Activated CD8-positive, alpha-beta memory T cell treated with anti-CD3 and anti-CD28 coated beads, Interleukin-2, amount 50 U/mL, for 4 hours (primary cell): ENCODE results near the gene SPATA13.
"Not testable (repeated sequence)": the region's sequence is repeated elsewhere in the genome, so short reads cannot be mapped to it uniquely, and the experiment has no call there.

Source experiments
- DNase-seq: peaks from one replicate; pipeline ENCODE4 v3.0.0-alpha.2; 2020

SPATA13 gene

DNA sequence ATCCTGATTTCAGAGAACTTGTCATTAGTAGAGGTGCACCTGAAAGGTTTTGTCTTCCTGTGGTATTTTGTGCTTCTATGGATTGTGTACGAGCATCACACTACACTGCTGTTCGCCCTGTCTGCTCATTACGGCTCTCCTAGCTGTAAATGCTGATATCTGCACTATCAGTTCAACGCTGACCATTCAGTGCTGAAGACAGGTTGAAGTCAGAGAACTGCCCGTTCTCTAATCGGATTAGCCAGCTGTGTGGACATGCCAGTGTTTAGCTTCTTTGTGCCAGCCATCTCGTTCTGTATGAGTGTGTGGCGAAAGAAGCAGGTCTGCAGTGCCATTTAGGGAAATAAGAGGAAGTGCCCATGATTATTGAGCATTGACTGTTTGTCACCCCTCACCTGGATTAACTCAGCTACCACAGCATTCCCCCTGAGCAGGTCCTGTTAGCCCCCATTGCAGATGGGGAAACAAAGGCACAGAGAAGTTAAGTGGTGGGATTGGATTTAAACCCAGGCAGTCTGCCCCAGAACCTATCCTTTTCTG is 127.3 kb downstream of the SPATA13 start:
- no peak for DNase-seq

DNA sequence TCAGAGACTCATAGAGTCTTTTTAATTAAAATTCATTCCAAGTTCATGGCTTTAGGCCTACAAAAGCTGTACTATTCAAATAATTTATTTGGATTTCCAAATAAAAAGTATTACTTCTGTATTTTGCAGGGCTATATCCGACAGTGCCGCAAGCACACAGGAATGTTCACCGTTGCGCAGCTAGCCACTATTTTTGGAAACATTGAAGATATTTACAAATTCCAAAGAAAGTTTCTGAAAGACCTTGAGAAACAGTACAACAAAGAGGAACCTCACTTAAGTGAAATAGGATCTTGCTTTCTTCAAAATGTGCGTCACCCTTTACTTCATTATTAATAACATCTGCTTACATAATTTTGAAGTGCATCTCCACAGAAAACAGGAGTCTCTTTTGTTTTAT is 128.3 kb downstream of the SPATA13 start:
- no peak for DNase-seq

DNA sequence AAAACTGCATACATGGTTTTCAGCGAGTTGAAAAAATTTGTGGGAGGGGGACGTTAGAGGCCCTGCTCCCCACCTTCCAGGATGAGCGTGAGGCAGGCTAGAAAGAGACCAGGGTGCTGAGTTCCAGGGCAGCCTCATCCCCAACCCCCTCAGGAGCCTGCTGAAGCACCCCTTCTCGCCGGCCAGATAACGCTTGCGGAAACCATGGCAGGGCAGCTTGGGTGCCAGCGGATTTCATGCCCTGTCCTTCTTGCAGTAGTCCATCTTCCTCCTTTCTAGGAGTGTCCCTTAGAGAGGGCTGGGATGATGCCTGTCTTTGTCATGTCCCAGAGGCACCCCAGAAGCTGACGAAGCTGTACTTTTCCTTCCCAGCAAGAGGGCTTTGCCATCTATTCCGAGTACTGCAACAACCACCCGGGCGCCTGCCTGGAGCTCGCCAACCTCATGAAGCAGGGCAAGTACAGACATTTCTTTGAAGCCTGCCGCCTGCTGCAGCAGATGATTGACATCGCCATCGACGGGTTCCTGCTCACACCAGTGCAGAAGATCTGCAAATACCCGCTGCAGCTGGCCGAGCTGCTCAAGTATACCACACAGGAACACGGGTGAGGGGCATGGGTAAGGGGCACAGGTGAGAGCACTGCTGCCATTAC is 129.9 kb downstream of the SPATA13 start:
- DNase-seq = no peak

- no peak for DNase-seq
These were observed 132.0 kb downstream of the SPATA13 start for GRCh38 chr13:24292481-24292880.

DNA sequence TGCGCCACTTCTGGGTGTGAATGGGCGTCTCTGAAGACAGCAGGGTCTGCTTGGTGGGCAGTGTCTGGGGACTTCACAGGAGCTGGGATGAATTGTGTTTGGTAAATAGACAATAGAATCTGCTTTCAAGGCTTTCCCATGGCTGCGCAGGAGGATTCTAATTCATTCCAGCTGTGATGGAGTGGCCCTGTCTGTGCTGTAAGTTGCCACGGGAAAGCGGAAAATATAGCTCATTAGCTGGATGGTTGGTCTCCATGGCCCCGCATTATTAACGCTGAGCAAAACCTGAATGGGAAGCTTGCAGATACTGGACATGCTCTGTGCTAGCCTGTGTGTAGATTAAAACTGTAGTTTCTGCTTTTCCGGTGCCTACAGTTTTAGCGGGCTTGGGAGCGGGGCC is 133.2 kb downstream of the SPATA13 start:
- DNase-seq = no peak

DNA sequence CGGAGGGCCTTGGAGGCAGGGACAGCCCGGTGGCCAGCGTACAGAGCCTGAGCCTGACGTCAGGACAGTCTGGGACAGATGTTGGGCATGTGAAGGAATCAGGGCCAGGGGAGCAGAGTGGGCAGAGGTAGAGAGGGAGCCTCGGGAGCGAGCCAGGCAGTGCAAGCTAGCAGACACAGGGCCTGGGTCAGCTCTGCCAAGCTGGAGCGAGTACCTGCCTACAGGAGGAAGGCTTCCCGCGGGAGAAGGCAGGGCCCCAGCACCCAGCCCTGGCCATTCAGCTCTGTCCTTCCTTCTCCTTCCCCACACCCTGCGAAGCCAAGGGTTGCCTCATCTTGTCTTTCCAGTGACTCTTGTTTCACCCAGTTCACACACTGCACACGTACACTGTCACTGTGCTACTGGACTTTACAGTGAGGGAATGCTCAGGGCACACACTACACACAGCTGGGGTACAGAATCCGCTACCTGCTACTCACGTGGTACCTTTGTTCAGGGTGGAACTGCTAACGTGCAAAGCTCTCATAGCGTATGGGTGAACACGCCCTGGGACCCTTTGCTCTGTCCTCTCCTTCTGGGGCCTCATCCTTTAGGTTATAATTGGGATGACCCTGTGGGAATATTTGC is 139.1 kb downstream of the SPATA13 start:
- DNase-seq = no peak

- DNase-seq = no peak
These were observed 140.9 kb downstream of the SPATA13 start for GRCh38 chr13:24301434-24301833.

DNA sequence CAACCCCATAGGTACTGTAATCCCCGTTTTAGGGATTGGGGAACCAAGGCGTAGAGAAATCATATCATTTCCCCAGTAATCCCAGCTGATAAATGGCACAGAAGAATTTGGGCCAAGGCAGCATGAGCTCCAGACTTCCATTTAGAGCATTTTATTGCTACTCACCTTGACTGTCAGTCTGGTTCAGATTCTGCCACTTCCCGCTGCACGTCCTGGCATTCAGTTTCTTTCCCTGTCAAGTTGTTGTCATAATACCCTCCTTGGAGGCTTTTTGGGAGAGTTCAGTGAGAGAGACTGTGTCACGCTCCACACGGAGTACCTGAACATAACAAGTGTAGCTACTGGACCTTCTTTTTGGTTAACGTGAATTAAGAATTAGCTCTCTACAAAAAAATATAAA is 141.4 kb downstream of the SPATA13 start:
- DNase-seq = no peak

- DNase-seq = no peak
These were observed 144.1 kb downstream of the SPATA13 start for GRCh38 chr13:24304620-24305019.

- DNase-seq = no peak
These were observed 146.1 kb downstream of the SPATA13 start for GRCh38 chr13:24306632-24307031.

DNA sequence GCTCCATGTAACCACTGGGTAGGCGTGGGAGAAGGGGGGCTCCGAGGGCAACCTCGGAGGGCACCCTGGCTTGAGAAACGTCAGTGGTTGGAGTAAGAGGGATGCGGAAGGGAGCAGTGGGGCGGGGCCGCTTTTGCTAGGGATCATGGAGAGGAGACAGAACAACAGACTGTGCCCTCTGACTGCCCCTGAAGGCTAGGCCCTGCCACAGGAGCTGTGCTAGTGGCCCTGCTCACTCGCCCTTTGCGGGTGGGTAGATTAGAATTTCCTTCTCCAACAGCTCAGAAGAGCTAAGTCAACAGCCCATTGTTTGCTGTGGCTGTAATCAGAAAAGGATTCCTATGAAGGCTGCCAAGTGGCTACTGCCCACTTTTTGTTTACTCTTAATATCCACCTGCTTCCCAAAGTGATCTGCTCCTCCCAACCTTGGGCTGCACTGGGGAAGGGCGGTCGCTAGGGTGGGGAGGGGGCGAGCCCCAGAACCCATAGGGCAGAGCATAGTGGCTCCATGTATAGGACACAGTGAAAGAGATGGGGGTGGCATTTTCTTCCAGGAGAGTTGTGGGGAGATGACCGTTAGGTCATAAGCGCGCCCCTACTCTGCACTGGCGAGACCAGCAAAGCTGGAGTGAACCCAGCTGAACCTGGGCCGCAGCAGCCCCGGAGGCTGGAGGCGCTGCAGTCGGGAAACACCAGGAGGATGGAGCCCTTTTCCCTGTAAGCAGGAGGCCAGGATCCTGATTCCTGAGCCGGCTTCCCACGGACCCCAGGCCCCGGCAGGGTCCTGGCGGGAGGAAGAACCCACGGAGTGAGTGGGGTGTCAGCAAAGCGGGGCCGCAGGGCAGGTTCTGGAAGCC is 146.9 kb downstream of the SPATA13 start:
- DNase-seq = no peak

- no peak for DNase-seq
These were observed 147.5 kb downstream of the SPATA13 start for GRCh38 chr13:24308068-24308445.

DNA sequence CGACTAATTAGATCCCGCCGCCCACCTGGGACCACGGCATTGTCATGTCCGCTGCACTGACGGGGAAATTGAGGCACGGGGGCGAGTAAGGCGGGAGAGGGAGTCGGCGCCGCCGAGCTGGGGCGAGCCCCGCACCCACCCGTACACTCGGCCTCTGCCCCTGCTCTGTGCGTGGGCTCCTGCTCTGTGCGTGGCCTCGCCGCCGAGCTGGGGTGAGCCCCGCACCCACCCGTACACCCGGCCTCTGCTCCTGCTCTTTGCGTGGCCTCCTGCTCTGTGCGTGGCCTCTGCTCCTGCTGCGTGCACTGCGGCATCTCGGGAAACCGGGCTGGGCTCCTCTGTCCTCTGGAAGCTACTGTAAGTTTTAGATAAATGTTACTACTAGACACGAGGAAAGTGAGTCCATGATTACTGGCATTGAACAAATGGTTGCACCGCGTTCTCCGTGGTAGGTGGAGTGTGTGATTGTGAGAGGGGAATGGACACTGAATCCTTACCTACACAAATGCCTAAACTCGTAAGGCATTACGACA is 148.0 kb downstream of the SPATA13 start:
- DNase-seq = no peak

GRCh38 chr13:24309300-24309699 is 148.8 kb downstream of the SPATA13 start, which contains the start of gene C1QTNF9:
TSS of gene C1QTNF9 (plus strand) at chr13:24309580. CDS start at chr13:24316004, 6,424 bp downstream.
- DNase-seq = not testable (repeated sequence)

- DNase-seq = no peak
These were observed 152.9 kb downstream of the SPATA13 start for GRCh38 chr13:24313439-24313838.

- DNase-seq = not testable (repeated sequence)
These were observed 157.3 kb downstream of the SPATA13 start for GRCh38 chr13:24317835-24318234.

- not testable (repeated sequence) for DNase-seq
These were observed 158.4 kb downstream of the SPATA13 start for GRCh38 chr13:24318878-24319277.

- not testable (repeated sequence) for DNase-seq
These were observed 159.1 kb downstream of the SPATA13 start for GRCh38 chr13:24319641-24320040.

DNA sequence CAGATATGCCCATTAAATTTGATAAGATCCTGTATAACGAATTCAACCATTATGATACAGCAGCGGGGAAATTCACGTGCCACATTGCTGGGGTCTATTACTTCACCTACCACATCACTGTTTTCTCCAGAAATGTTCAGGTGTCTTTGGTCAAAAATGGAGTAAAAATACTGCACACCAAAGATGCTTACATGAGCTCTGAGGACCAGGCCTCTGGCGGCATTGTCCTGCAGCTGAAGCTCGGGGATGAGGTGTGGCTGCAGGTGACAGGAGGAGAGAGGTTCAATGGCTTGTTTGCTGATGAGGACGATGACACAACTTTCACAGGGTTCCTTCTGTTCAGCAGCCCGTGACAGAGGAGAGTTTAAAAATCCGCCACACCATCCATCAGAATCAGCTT is 160.9 kb downstream of the SPATA13 start:
- DNase-seq = not testable (repeated sequence)

DNA sequence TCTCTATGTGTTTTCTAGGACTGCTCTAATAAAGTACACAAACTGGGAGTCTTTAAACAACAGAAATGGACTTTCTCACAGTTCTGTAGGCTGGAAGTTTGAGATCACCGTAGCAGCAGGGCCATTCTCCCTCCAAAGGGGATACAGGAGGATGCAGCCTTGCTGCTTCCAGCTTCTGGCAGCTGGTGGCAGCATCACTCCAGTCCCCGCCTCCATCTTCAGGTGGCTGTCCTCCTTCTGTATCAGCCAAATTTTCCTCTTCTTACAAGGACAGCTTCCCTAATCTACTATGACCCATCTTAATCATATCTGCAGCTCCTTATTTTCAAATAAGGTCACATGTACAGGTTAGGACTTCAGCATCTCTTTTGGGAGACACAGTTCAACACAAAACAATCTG is 161.9 kb downstream of the SPATA13 start:
- DNase-seq = not testable (repeated sequence)

DNA sequence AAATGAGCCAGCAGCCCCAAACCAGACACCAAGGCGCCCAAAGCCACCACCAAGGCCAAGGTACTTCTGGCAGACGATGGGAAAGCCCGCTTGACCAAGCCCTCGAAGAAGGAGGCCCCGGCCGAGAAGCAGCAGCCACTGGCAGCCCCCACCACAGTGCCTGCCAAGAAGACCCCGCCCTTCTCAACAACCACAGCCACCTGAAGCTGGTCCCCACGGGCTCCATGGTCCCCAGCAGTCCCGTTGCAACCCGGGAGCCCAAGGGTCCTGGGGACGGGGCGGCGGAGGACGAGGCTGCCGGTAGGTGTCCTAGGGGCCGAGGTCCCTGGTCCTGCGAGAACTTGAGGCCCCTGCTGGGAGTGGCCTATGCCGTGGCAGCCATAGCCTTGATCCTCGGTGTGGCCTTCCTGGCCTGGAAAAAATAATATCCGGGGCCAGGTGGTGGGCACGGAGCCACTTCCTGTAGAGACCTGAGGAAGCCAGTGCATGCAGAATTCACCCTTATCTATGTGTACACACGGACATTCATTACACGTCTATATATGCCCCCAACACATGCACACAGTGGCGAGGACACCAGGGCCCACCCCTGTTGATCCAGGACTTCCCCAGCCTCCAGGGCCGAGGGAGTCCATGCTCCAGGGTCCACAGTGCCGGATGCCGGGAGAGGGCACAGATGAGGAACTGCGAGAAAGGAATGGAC is 162.7 kb downstream of the SPATA13 start:
- no peak for DNase-seq

DNA sequence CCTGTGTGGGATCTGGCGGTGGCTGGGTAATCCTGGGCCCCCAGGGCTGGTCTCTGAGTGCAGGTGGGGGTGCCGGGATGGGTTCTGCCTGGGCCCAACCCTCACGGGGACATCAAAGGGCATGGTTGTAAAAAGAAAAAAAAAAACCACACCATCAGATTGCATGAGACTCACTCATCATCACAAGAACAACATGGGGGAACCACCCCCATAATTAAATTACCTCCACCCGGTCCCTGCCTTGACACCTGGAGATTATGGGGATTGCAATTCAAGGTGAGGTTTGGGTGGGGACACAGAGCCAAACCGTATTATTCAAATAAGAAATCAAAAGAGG is 163.2 kb downstream of the SPATA13 start:
- no peak for DNase-seq

DNA sequence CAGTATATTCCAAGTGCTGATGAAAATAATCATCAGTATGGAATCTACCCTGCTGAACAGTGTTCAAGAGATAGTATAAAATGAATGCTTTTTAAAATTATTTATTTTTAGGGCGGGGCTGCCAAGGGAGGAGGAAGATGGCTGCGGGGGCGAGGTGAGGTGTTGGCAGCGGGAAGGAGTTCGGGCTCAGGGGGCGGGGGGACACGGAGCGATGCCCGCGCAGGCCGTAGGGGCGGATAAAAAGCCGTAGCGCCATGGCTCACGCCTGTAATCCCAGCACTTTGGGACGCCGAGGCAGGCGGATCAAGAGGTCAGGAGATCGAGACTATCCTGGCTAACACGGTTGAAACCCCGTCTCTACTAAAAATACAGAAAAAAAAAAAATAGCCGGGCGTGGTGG is 167.1 kb downstream of the SPATA13 start:
- not testable (repeated sequence) for DNase-seq
